ENCODE results near the gene TSGA10IP.

Gene TSGA10IP

DNA sequence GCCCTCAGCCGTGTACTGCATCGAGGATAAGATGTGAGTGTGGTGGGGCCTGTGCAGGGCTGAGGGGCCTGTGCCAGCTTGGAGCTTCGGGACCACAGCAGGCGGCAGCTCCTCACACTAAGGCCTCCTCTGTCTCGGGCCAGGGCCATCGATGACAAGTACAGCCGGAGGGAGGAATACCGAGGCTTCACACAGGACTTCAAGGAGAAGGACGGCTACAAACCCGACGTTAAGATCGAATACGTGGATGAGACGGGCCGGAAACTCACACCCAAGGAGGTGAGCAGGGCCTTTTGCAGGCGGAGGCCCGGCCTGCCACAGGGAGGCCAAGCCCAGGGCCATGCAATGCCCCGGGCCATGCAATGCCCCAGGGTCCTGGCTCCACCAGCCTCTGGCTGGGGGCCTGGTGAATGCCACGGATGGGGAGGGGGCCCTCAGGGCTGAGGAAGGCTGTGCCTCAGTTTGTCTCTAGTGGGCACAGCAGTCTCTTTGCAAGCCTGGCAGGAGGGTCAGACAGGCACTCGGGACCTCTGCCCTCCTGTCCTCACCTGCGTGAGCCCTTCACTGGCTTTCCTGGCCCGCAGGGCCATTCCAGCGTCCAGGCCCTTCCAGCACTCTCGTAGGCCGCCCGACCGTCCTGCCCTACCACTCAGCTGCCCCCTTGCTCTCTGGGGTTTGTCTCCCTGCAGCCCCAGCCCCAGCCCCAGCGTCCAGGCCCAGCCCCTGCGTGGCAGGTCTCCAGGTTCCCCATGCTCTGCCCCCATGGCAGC is 32.5 kb downstream of the TSGA10IP start:
- DNase-seq, result no peak

DNA sequence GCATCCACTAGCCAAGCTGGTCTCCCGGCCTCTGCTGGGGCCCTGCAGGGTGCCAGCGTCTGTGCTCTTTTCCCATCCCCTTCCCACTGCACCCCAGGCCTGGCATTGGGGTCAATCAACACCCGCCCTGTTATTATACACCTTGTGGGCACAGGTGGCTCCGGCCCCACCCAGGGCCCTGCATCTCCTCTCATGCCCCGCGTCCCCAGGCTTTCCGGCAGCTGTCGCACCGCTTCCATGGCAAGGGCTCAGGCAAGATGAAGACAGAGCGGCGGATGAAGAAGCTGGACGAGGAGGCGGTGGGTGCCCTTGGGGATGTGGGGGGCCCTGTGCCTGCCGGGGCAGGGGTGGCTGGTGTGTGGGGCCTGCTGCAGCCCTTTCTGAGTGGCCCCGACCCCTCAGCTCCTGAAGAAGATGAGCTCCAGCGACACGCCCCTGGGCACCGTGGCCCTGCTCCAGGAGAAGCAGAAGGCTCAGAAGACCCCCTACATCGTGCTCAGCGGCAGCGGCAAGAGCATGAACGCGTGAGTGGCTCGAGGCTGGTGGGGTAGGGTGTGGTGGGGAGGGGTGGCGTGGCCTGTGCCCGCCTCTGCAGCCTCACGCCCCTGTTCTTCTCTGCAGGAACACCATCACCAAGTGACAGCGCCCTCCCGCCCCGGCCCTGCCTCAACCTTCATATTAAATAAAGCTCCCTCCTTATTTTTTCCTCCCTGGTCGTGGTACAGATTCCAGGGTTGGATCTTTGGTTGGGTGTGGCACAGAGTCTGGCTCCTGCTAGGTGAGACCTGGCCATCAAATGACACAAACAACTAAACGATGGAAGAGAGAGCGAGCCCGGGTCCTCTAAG is 33.3 kb downstream of the TSGA10IP start:
- DNase-seq, result no peak

DNA sequence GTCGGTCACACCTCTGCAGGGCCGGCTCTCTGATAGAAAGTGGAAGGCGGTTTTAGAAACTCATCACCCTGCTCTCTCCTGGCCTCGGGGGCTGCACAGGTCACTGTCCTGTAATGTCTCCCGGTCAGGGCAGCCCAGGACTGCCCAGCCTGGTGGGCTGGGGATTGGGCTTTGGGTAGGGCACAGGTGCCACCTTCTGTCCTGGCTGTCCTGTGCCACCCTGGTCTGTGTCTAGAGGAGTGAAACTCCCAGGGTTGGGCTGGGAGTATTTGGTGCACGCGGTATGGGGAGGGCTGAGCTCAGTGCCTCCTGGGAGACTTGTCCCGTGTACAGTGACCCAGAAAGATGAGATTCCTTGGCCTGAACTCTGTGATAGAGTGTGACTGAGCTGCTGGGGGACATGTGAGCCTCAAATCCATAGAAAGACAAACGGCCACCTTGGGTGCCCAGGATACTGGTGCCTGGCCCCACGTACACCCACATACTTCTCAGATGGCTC is 34.0 kb downstream of the TSGA10IP start:
- no peak for DNase-seq

DNA sequence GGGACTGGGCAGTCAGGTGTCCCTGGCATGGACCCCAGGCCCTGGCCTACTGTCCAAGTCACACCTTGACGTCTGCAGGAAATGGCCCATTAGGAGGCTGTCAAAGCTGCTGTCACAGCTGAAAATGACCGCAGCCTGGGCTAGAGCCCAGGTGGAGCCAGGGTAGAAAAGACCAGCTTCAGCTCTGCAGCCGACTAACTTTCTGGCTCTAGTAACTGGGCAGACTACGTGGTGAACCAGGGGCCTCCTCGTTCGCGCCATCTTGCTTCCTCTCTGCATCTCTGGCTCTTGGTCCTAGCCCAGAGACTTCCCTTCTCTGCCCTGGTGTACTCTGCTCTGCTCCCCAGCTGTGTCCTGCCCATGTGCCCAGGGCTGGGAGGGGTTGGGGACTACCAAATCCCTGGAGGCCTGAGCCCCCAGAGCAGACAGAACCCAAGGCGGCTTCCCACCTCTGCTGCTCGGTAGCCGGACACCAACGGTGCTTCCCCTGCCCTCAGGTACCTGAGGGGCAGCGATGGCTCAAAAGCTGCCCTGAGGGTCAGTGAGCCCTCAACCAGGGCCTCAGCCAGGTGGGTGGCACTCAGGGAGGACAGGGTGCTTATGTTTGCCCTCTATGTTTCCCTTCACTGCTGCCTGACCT is 35.9 kb downstream of the TSGA10IP start:
- no peak for DNase-seq

DNA sequence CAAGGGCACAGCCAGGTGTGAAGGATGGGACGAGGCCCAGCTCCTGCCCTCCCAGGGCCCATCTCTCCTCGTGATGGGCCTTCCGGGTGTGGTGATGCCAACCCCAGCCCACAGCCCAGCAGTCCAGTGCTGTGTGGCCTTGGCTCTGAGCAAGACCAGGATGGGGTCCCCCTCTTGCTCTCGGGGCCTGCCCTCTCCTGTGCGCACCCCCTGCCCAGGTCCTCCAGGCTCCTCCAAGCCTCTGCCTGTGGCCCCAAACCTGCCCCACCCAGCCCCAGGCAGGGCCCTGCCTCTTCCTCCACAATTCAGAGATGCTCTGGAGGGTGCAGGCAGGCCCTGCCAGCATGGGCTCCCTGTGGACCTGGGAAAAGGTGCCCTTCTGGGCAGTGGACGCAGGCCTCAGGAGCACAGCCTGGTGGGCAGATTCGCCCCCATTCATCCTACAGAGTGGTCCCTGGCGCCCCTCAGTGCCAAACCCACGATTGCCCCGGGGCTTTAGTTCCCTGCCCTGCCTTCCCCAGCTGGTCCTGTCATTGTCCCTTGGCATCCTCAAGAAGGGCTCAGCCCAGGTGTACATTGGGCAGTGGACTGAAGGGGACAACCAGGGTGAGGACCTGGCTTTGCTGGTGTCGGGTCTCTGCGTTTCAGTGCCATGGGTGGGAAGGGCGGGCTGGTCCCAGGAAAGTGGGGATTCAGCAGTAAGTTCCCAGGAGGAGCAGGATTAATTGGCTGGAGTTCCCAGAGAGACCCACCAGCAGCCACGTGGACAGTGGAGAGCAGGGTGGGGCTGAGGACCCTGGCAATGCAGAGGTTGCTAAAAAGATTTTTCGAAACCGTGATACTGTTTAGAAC is 36.9 kb downstream of the TSGA10IP start:
- no peak for DNase-seq

DNA sequence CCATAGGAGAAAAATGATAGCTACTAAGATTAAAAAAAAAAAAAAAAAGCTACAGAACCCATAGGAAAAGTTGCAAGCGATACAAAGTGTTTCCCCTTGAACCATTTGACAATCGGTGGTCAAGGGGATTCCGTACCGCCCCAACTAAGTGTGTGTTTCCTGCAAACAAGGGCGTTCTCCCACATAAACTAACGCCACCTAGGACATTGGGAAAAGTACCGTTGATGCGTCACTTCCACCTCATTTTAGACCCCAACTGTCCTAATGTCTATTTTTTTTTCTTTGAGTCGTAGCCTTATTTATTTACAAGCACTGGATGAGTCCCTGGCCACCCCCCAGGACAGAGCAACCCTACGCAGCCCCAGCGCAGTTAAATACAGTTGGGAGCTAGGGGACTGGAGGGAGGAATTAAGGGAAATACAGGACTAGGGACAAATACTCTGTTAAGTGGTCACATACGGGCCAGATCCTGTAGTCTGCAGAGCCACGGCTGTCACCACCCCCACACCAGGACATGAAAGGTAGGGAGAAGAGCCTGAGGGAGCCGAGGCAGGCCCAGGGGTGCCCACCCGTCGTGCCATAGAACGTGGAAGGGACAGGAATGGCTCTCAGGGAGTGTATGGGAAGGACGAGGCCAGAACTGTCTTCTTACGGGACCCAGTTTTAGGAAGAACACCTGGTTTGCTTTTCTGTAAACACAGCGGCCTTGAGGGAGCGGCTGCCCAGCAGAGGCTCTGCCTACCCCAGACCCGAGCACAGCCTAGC is 37.7 kb downstream of the TSGA10IP start:
- no peak for DNase-seq

DNA sequence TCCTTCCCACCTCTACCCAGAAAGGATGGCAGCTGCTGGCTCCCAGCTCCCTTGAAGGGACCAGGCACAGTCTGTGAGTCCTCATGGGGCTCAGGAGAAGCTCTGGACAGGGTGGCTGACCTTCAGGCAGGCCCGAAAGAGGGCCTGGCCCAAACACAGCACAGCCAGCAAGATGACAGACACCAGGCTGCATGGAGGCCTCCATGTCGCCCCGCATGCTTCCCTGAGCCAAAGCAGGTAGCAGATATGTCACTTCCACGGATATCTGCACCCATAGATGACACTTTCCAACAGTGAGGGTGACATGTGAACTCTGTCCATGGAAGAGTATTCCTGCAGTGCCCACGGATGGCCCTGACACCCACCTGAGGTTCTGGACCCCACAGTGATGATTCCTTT is 38.3 kb downstream of the TSGA10IP start:
- no peak for DNase-seq

DNA sequence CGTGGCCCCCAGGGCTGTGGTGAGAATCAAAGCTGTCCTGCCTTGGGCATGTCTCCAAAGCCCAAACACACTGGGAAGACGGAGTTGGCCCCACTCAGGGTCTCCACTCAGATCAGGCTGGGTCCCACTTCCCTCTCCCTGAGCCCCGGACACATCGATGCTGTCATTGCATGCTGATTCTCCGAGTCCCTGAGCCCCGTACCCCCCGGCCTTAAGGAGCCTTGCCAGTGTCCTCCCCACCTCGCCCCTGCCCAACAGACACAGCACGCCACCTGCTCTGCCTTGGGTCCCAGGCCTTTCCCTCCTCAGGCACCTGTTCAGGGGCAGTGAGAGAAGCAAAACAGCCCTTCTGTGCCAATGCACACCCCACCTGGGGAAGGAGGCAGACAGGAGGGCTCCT is 42.1 kb downstream of the TSGA10IP start:
- no peak for DNase-seq

DNA sequence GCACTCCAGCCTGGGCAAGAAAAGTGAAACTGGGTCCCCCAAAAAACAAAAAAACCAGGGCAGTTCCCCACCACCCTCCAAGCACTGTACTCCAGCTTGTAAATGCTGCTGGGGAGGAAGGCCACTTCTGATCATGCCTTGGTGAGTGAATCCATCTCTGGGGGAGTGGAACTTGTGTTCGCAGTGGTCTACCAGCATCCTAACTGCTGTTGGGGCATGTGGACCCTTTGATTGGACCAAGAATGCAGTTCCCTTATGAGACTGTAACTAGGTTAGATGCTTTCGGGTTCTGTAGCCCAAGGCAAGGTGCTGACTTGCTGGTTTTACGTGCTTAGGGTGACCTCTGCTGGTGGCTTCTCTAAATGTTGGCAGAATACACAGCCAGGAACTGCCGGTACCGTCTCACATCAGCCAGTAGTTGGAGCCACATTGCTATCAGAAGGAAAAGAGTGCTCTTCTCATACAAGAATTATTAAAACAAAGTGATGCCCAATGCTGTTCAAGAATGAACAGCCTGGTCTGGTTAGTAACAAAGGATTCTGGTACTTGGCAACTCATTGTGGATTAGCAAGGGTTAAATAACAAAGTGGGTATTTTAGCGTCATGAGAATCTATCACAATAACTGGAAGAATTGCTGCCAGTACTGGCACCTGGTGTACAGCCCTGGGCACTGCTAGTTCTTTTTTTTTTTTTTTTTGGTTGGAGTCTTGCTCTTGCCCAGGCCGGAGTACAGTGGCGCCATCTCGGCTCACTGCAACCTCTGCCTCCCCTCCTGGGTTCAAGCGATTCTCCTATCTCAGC is 43.7 kb downstream of the TSGA10IP start:
- peak; percentile 91 for DNase-seq

DNA sequence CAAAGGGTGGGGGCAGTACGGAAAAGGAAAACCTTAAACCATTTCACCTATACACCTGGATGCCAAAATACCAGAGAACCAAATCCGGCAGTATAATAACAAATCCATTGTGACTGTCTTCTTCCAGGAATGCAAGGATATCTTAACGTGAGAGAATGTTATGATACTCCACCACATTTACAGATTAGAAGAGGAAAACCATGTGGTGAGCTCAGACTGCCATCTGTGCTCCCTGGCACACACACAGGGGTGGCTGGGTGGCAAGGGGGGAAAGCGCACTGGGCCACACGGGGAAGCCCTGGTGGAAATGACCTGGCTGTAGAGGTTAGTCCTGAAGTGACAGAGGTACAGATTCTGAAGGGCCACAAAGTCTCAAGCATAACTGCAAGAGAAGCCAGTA is 46.8 kb downstream of the TSGA10IP start:
- DNase-seq, result no peak

DNA sequence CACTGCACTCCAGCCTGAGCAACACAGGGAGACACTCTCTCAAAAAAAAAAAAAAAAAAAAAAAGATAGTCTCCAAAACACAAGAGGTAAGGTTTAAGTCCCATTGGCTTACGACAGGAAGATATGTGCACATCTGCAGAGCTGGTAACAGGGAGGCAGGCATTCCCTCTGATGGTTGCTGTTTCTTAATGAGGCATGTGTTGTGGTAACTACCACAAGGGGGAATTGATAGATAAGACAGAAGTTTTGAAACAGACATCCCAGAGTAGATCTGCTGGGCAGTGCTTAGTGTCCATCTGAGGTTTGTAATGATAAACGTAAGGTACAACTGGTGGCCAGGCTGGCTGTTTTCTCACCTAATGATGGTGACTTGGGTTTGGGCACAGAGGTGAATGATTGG is 52.0 kb downstream of the TSGA10IP start:
- no peak for DNase-seq

DNA sequence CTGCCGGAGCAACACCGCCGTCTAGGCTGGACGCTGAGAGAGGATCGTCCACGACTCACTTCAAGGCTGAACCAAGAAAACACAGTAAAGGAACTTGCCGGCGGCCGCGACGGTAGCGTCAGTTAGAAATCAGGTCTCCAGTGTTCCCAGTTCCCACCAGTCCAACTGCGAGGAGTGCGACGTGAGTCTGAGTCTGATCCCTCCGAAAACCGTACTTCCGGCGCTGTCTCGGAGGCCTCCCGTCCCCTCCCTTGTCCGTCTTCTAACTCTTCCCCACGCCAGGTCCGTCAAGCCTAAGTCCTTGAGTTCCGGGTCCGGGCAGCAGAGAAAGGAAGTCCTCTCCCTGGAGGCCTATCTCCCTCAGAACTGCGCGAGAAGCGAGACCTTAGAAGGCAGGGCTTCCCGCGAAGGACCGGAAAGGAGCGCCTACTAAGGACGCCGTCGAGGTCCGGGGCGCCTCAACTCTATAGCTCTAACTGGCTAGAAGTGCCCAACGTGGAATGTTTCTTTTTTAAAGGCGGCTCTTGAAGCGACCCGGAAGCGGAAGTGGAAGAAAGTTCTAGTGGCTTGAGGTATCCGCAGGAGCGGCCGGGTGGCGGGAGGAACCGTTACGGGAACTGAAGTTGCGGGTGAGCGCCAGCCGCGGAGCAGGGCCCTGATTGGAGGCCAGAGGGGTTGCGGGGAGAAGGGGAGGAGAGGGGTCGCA is 56.8 kb downstream of the TSGA10IP start, which contains the start of the genes BANF1 and EIF1AD:
BANF1 (plus strand) TSS at position 562 of the 706 bp plus-strand sequence. CDS start 748 bp downstream, outside the sequence.
EIF1AD (minus strand) TSS at position 216 of the 706 bp plus-strand sequence. CDS start 1,768 bp downstream, outside the sequence.
- peak; percentile 94 for DNase-seq

DNA sequence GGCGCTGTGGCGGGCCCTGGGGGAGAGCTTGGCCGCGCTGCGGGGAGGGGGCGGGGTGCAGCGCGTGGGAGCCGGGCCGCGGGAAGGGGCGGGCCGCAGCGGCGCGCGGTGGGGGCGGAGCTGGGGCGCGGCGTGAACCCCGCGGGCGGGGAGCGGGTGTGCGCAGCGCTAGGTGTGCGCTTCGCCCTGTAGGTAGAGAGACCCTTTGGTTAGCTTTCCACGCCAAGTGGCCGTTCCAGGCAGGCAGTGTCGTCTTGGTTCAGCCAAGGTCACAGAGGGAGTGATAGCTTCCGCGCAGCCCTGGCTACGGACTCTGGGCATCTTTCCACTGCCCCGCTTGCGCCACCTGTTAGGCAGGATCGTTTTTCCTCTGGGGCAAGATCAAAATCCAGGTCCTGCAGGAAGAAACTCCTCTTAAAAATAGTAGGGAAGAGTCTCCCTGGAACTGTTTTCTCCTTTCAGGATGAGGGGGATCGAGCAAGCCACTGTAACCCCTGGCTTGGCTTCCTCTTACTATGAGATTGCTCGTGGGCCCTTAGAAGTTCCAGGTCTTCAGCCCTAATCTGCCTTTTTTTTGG is 57.5 kb downstream of the TSGA10IP start:
- DNase-seq, result no peak

DNA sequence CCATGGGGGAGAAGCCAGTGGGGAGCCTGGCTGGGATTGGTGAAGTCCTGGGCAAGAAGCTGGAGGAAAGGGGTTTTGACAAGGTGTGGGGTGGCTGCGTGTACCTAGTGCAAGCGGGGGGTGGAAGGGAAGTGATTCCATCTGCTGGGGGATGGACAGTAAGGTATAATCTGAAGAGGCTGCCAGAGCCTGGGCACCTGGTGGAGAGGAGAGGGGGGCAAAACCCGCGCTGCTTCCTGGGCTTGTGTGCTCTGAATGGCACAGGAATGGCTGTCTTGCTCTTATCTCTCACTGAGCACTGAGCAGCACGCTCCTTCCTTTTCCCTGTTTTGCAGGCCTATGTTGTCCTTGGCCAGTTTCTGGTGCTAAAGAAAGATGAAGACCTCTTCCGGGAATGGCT is 58.0 kb downstream of the TSGA10IP start:
- no peak for DNase-seq

DNA sequence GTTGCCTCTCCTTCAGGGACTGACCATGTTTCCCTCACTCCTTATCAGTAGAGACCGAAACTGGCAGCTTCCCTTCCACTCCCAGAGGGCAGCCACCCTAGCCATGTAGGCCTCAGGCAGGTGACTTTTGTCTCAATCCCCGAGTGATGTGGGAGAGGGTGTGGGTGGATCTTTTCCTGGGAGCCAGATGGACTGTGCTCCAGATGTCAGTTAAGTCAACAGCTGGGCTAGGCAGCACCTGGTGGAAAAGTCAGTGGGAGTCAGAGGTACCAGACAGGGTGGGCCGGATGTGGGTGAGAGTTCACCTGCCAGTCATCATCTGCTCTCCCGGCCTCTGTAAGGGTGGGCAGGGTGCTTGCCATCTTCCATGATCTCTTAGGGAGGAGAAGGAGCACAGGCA is 58.9 kb downstream of the TSGA10IP start:
- DNase-seq, result no peak

DNA sequence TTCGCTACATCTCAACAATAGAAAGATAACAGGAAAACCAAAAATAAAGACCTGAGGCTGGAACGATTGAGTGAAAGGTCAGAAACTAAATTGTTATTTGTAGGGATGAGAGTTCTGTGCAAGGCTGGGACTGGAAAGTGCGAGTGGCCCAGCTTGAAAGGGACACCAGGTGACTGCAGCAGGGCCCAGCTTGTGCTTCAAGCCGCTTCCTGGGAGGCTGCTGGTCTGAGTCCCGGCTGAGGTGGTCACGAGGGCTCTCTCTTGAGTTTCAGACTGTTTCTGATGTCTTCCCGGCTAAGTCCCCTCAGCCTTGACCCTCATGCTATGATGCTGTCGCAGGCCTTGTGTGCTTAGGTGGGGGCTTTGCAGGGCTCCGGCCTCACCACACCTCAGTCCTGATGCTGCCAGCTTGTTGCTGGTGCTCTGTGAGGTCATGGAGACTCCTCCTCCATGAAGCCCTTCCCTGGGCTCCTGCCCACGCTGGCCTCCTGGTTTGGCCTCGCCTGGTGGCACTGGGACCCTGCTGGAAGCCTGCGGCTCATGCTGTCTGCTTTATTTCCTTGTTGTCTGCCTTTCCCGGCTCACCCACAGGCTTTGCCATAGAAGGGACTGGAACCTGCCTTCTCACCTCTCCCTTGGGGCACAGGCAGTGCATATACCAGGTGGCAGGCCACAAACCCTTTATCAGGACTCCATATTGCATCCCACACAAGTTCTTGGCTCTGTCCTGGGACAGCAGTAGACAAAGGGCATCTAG is 61.0 kb downstream of the TSGA10IP start:
- DNase-seq, result no peak

DNA sequence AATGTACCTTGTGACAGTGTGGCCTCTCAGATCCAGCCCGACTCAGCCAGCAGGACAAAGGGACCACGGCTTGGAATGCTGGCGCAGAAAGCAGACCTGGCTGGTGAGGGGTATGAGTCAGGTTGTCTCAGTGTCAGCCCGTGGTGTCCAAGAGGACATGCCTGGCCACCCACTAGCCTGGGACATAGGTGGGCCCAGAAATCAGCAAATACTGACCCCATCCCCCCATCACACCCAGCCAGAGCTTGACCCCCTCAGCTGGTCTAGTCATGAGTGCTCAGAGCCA is 61.6 kb downstream of the TSGA10IP start:
- DNase-seq, result no peak

DNA sequence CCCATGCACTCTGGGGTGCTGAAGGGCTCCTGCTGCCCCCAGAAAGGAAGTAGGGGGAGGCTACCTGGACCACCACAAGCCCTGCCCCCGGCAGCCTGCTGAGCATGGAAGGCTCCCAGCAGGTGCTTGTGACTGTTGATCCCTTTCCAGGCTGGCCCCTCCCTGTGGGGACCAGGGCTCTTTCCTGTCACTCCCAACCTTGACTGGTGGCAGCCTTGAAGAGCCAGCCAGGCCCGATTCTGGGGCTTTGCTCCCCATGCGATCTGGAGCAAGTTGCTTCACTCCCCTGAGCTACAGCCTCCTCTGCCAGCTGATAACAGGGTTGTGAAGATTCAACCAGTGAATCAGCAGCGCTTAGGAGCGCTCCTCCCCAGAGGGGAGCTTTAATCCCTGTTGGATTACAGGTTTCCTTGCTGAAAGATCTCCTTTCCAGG is 61.9 kb downstream of the TSGA10IP start:
- no peak for DNase-seq

DNA sequence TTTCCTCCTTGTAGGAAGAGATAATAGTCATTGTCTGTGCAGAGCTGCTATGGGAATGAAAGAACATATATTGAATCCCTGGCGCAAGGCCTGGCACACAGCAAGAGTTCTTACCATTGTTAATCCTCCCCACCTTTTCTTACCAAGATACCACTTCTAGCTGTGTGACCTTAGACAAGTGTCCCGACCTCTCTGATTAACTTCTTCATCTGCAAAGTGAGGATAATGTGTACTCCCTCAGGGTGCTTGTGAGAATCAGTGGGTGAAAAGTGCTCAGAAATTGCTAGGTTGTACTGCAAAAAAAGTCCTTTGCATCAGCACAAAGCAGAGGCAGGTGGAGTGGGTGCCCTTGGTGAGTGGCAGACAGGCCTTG is 62.8 kb downstream of the TSGA10IP start:
- no peak for DNase-seq
